ENCODE data around the gene TLK1. TPM values are rescaled to one million over a fixed set of nuclear protein-coding genes. Genes with fewer than 3 reads are reported as not detected.
A peak's percentile ranks its signal among the peaks of the same experiment; 100 is the strongest.

The TLK1 gene
- total and polyA plus RNA-seq, 8 donors: 9.7 to 43.4 (median 32.6) TPM

- Histone ChIP-seq H3K4me1 (peaks cover 35 to 66% (median 65%) of the 10 kb centered on the region in 3 donors), H3K36me3 (no peaks in the 10 kb centered on the region), H3K27me3 (no peaks in the 10 kb centered on the region), H3K9me3 (no peaks in the 10 kb centered on the region), H3K27ac (no peak overlapping the region), H3K4me3 (no peak overlapping the region)
- FAIRE-seq: no peak
- WGBS, 2 donors: 17 to 18% methylated on average over 4 of the region's 4 CpGs
- no peak for TF ChIP-seq CTCF (IDR thresholded peaks at IDR 0.05)
- intact Hi-C loops (cut with DNase I): no loop called here
- DNase-seq: no peak
- peak; percentile 65 to 90 (median 82) for ATAC-seq
Observed at GRCh38 chr2:171149986-171150693, 10.6 kb downstream of the TLK1 start.

- peaks cover 28 to 59% (median 57%) of the 10 kb centered on the region in 3 donors for H3K4me1 ChIP-seq
- intact Hi-C loops (cut with DNase I): no loop called here
- ATAC-seq: no peak
- no peak for DNase-seq
- H3K4me3 ChIP-seq: no peak overlapping the region
- H3K27me3 ChIP-seq: no peaks in the 10 kb centered on the region
- WGBS, 2 donors: 59 to 65% methylated on average over 3 of the region's 3 CpGs
- no peaks in the 10 kb centered on the region for H3K9me3 ChIP-seq
- FAIRE-seq: no peak
- no peaks in the 10 kb centered on the region for H3K36me3 ChIP-seq
- no peak overlapping the region for H3K27ac ChIP-seq
- TF ChIP-seq CTCF (IDR thresholded peaks at IDR 0.05): no peak
Observed at GRCh38 chr2:171149171-171149938, 11.3 kb downstream of the TLK1 start.

GRCh38 chr2:171147081-171147480 lies 13.6 kb downstream of the TLK1 start:
- intact Hi-C loops (cut with DNase I): no loop called here
- FAIRE-seq (no peak), ATAC-seq (no peak), DNase-seq (no peak)
- peaks cover 25 to 48% (median 42%) of the 10 kb centered on the region in 3 donors for H3K4me1 ChIP-seq
- H3K27me3 ChIP-seq: no peaks in the 10 kb centered on the region
- H3K4me3 ChIP-seq: no peak overlapping the region
- H3K36me3 ChIP-seq: no peaks in the 10 kb centered on the region
- 32 to 33% methylated on average over 2 of the region's 2 CpGs for WGBS, 2 donors
- no peak for TF ChIP-seq CTCF (IDR thresholded peaks at IDR 0.05)
- no peaks in the 10 kb centered on the region for H3K9me3 ChIP-seq
- peak overlapping the region in 1 of 4 donors; percentile 2 for H3K27ac ChIP-seq

GRCh38 chr2:171146633-171147032 lies 14.1 kb downstream of the TLK1 start:
- FAIRE-seq (no peak), ATAC-seq (peak in 2 of 4 donors; percentile 17 to 40), DNase-seq (no peak)
- 31 to 34% methylated on average over 1 of the region's 1 CpG for WGBS, 2 donors
- intact Hi-C loops (cut with DNase I): no loop called here
- no peak overlapping the region for H3K4me3 ChIP-seq
- no peak for TF ChIP-seq CTCF (IDR thresholded peaks at IDR 0.05)
- no peaks in the 10 kb centered on the region for H3K36me3 ChIP-seq
- peak overlapping the region in 1 of 4 donors; percentile 2 for H3K27ac ChIP-seq
- no peaks in the 10 kb centered on the region for H3K27me3 ChIP-seq
- no peaks in the 10 kb centered on the region for H3K9me3 ChIP-seq
- H3K4me1 ChIP-seq: peaks cover 25 to 47% (median 43%) of the 10 kb centered on the region in 3 donors
